ENCODE measurements around the gene CYP46A1. TPM values are rescaled to one million over a fixed set of nuclear protein-coding genes. Genes with fewer than 3 reads are reported as not detected.

Gene CYP46A1
- total RNA-seq, 1 donor from 2014 or later, result 1.1 TPM

GRCh38 chr14:99689266-99690236, 5.5 kb downstream of the CYP46A1 start:
- peaks cover 23% of the 10 kb centered on the region for H3K4me1 Mint-ChIP-seq
- no peaks in the 10 kb centered on the region for H3K9me3 ChIP-seq (ENCODE audit: low read depth)
- H3K4me3 ChIP-seq, result no peak overlapping the region
- peaks cover 3% of the 10 kb centered on the region for H3K4me1 ChIP-seq
- H2AFZ ChIP-seq (replicated peaks), result no peak overlapping the region
- H3K4me3 Mint-ChIP-seq, result no peak overlapping the region
- no peaks in the 10 kb centered on the region for H3K27me3 ChIP-seq
- TF ChIP-seq EZH2 (IDR thresholded peaks at IDR 0.05), result no peak
- TF ChIP-seq, protein P1, sequence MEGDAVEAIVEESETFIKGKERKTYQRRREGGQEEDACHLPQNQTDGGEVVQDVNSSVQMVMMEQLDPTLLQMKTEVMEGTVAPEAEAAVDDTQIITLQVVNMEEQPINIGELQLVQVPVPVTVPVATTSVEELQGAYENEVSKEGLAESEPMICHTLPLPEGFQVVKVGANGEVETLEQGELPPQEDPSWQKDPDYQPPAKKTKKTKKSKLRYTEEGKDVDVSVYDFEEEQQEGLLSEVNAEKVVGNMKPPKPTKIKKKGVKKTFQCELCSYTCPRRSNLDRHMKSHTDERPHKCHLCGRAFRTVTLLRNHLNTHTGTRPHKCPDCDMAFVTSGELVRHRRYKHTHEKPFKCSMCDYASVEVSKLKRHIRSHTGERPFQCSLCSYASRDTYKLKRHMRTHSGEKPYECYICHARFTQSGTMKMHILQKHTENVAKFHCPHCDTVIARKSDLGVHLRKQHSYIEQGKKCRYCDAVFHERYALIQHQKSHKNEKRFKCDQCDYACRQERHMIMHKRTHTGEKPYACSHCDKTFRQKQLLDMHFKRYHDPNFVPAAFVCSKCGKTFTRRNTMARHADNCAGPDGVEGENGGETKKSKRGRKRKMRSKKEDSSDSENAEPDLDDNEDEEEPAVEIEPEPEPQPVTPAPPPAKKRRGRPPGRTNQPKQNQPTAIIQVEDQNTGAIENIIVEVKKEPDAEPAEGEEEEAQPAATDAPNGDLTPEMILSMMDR (IDR thresholded peaks at IDR 0.05), result no peak
- no peak for TF ChIP-seq EZH2phosphoT487 (IDR thresholded peaks at IDR 0.05)
- no peak overlapping the region for H3K9ac ChIP-seq
- peak overlapping the region; percentile 11 for H3K27ac Mint-ChIP-seq
- H3K36me3 Mint-ChIP-seq, result no peaks in the 10 kb centered on the region
- peaks cover 13% of the 10 kb centered on the region for H3F3A ChIP-seq (ENCODE audit: low read depth)
- peaks cover 10% of the 10 kb centered on the region for H3K27me3 Mint-ChIP-seq (ENCODE audit: insufficient read depth, low read depth)
- H4K20me1 ChIP-seq (ENCODE audit: low read depth), result no peaks in the 10 kb centered on the region
- no peak for DNase-seq (ENCODE audit: low spot score)
- no peak overlapping the region for H3K27ac ChIP-seq
- no peaks in the 10 kb centered on the region for H3K9me3 Mint-ChIP-seq
- no peak overlapping the region for H3K4me2 ChIP-seq
- H3K36me3 ChIP-seq, result no peaks in the 10 kb centered on the region
- H3K79me2 ChIP-seq (ENCODE audit: low read depth), result no peaks in the 10 kb centered on the region

DNA sequence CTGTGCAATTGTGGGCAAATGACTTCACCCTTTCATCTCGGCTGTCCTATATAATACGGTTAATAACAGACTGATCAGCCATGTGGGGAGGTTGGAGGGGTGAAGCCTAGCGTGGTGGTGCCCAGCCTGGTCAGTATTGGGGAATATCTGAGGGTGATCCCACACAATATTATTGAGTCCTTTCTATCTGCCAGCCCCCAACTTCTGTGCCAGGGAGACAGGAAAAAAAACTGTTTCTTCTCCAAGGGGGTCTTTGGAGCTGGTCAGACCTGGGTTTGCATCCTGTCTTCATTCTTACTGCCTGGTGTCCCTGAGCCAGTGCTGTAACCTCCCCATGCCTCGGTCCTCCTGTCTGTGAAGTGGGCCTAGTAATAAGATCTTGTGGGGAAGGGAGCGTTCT, 6.5 kb downstream of the CYP46A1 start:
- H3K4me3 Mint-ChIP-seq, result no peak overlapping the region
- Histone ChIP-seq H2AFZ (replicated peaks) (no peak overlapping the region), H3K9me3 (ENCODE audit: low read depth) (no peaks in the 10 kb centered on the region), H3K27ac (no peak overlapping the region), H4K20me1 (ENCODE audit: low read depth) (no peaks in the 10 kb centered on the region), H3F3A (ENCODE audit: low read depth) (peaks cover 5% of the 10 kb centered on the region), H3K4me3 (no peak overlapping the region), H3K9ac (no peak overlapping the region), H3K27me3 (no peaks in the 10 kb centered on the region), H3K36me3 (no peaks in the 10 kb centered on the region), H3K4me2 (no peak overlapping the region), H3K4me1 (no peaks in the 10 kb centered on the region), H3K79me2 (ENCODE audit: low read depth) (no peaks in the 10 kb centered on the region)
- DNase-seq (ENCODE audit: low spot score), result no peak
- peaks cover 4% of the 10 kb centered on the region for H3K36me3 Mint-ChIP-seq
- no peak overlapping the region for H3K27ac Mint-ChIP-seq
- no peak for TF ChIP-seq EZH2 (IDR thresholded peaks at IDR 0.05)
- TF ChIP-seq, protein P1 (IDR thresholded peaks at IDR 0.05), result no peak
- no peak for TF ChIP-seq EZH2phosphoT487 (IDR thresholded peaks at IDR 0.05)
- H3K27me3 Mint-ChIP-seq (ENCODE audit: insufficient read depth, low read depth), result peaks cover 10% of the 10 kb centered on the region
- H3K4me1 Mint-ChIP-seq, result peaks cover 12% of the 10 kb centered on the region
- no peaks in the 10 kb centered on the region for H3K9me3 Mint-ChIP-seq

GRCh38 chr14:99691111-99691885, 7.2 kb downstream of the CYP46A1 start:
- no peaks in the 10 kb centered on the region for H3K79me2 ChIP-seq (ENCODE audit: low read depth)
- peaks cover 3% of the 10 kb centered on the region for H3K9me3 Mint-ChIP-seq
- H3K9me3 ChIP-seq (ENCODE audit: low read depth), result no peaks in the 10 kb centered on the region
- TF ChIP-seq, protein P1 (IDR thresholded peaks at IDR 0.05), result no peak
- no peak for TF ChIP-seq EZH2phosphoT487 (IDR thresholded peaks at IDR 0.05)
- no peak for TF ChIP-seq EZH2 (IDR thresholded peaks at IDR 0.05)
- no peak overlapping the region for H2AFZ ChIP-seq (replicated peaks)
- no peak for DNase-seq (ENCODE audit: low spot score)
- H3K4me3 ChIP-seq, result no peak overlapping the region
- no peak overlapping the region for H3K4me3 Mint-ChIP-seq
- H4K20me1 ChIP-seq (ENCODE audit: low read depth), result no peaks in the 10 kb centered on the region
- H3K9ac ChIP-seq, result no peak overlapping the region
- H3K4me1 ChIP-seq, result no peaks in the 10 kb centered on the region
- H3K27me3 Mint-ChIP-seq (ENCODE audit: insufficient read depth, low read depth), result peaks cover 6% of the 10 kb centered on the region
- no peak overlapping the region for H3K27ac ChIP-seq
- H3K4me1 Mint-ChIP-seq, result peaks cover 5% of the 10 kb centered on the region
- H3K27ac Mint-ChIP-seq, result no peak overlapping the region
- H3K36me3 ChIP-seq, result no peaks in the 10 kb centered on the region
- H3K36me3 Mint-ChIP-seq, result peaks cover 8% of the 10 kb centered on the region
- no peak overlapping the region for H3K4me2 ChIP-seq
- H3K27me3 ChIP-seq, result no peaks in the 10 kb centered on the region
- H3F3A ChIP-seq (ENCODE audit: low read depth), result no peaks in the 10 kb centered on the region

All from neural progenitor cell (in vitro differentiated cells).